ENCODE measurements around the gene CPNE4.
"Not testable (repeated sequence)": the region's sequence is repeated elsewhere in the genome, so short reads cannot be mapped to it uniquely, and the experiment has no call there.

Gene CPNE4

GRCh38 chr3:131899021-131899420, 135.8 kb downstream of the CPNE4 start:
- no peak for TF ChIP-seq CTCF (IDR thresholded peaks at IDR 0.05; ENCODE audit: low read depth, low read length)
- no peak overlapping the region for H3K4me3 ChIP-seq (replicated peaks in 1 of 2; ENCODE audit: low read depth in 2 of 2, low read length in 2 of 2)
- no peak for DNase-seq (ENCODE audit: low read depth in 2 of 2)

- no peak overlapping the region for H3K4me3 ChIP-seq (replicated peaks in 1 of 2; ENCODE audit: low read depth in 2 of 2, low read length in 2 of 2)
- TF ChIP-seq CTCF (IDR thresholded peaks at IDR 0.05; ENCODE audit: low read depth, low read length): no peak
- no peak for DNase-seq (ENCODE audit: low read depth in 2 of 2)
These were observed 136.5 kb downstream of the CPNE4 start for GRCh38 chr3:131898346-131898745.

- no peak for DNase-seq (ENCODE audit: low read depth in 2 of 2)
- H3K4me3 ChIP-seq (replicated peaks in 1 of 2; ENCODE audit: low read depth in 2 of 2, low read length in 2 of 2): no peak overlapping the region
- no peak for TF ChIP-seq CTCF (IDR thresholded peaks at IDR 0.05; ENCODE audit: low read depth, low read length)
These were observed 138.5 kb downstream of the CPNE4 start for GRCh38 chr3:131896285-131896684.

- TF ChIP-seq CTCF (IDR thresholded peaks at IDR 0.05; ENCODE audit: low read depth, low read length): no peak
- no peak for DNase-seq (ENCODE audit: low read depth in 2 of 2)
- H3K4me3 ChIP-seq (replicated peaks in 1 of 2; ENCODE audit: low read depth in 2 of 2, low read length in 2 of 2): no peak overlapping the region
These were observed 139.0 kb downstream of the CPNE4 start for GRCh38 chr3:131895766-131896165.

GRCh38 chr3:131892331-131892730, 142.5 kb downstream of the CPNE4 start:
- no peak for TF ChIP-seq CTCF (IDR thresholded peaks at IDR 0.05; ENCODE audit: low read depth, low read length)

GRCh38 chr3:131885871-131886270, 148.9 kb downstream of the CPNE4 start:
- DNase-seq (ENCODE audit: low read depth in 2 of 2): not testable (repeated sequence)

More at GRCh38 chr3:131892331-131892730, 142.5 kb downstream of the CPNE4 start:
- no peak overlapping the region for H3K4me3 ChIP-seq (replicated peaks in 1 of 2; ENCODE audit: low read depth in 2 of 2, low read length in 2 of 2)
- DNase-seq (ENCODE audit: low read depth in 2 of 2): no peak

GRCh38 chr3:131883711-131884407, 151.0 kb downstream of the CPNE4 start:
- no peak for DNase-seq (ENCODE audit: low read depth in 2 of 2)
- TF ChIP-seq CTCF (IDR thresholded peaks at IDR 0.05; ENCODE audit: low read depth, low read length): no peak
- no peak overlapping the region for H3K4me3 ChIP-seq (replicated peaks in 1 of 2; ENCODE audit: low read depth in 2 of 2, low read length in 2 of 2)

More at GRCh38 chr3:131885871-131886270, 148.9 kb downstream of the CPNE4 start:
- not testable (repeated sequence) for H3K4me3 ChIP-seq (replicated peaks in 1 of 2; ENCODE audit: low read depth in 2 of 2, low read length in 2 of 2)
